Stimulated activated CD4-positive, alpha-beta T cell treated with anti-CD3 and anti-CD28 coated beads, Interleukin-12 subunit alpha, Interleukin-12 subunit beta, amount 100 ng/mL, for 24 hours (primary cell): ENCODE measurements around the gene LHFPL5.

Experiments used
- DNase-seq, 2 experiments: peaks; one replicate each; pipeline ENCODE4 v3.0.0-alpha.2; 2020; ENCODE audit warnings: low read depth in 2 of 2

Gene LHFPL5

DNA sequence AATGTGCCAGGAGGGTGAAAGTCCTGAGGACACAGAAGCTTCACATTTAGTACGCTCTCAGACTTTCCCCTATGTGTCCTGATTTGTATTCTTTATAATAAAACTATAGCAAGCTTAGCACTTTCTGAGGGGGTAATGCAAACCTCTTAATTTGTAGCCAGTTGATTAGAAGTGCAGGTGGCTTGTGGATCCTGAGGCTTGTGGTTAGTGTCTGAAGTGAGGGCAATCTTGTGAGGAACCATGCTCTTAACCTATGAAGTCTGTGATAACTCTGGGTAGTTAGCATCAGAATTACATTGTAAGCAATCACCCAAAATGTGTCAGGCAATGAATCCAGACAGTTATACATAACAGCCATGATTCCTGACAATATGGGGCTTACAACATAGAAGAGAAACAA, 51.1 kb downstream of the LHFPL5 start:
- DNase-seq, result no peak

DNA sequence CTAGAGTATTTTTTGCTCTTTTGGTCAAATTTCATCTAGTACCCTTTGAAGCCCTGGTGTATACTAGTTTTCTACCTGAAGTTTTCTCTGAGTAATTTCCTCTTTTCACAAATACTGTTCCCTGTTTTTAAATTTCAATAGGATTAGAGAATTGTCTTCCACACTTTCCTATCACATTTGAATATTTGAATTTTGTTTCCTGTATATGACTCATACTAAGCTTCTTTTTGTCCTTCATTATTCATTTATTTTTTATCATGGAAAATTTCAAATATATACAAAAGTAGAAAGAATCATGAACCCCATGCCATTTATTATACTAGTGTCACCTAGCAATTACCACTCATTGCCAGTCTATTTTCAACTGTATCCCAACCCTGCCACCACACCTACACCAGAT, 52.7 kb downstream of the LHFPL5 start:
- DNase-seq, result no peak

DNA sequence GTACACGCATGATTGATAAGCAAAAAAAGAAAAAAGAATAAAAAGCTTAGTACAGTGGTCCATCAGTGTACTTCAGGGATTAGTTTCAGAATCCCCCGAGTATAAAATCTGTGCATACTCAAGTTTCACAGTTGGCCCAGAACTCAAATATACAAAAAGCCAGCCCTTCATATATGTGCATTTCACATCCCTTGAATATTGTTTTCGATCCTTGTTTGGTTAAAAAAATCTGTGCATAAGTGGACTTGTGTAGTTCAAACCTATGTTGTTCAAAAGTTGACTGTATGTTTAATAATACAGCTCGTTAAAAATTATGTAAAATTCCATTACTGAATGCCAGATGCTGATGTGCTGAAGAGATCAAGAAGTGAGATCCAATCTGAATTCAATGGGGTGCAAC, 54.2 kb downstream of the LHFPL5 start:
- no peak for DNase-seq
